NT2/D1 (cell line): ENCODE data around the gene CDK2AP2.
A peak's percentile ranks its signal among the peaks of the same experiment; 100 is the strongest.

Source experiments
- SUZ12 ChIP-seq: IDR thresholded peaks from 2 replicates; pipeline ENCODE4 v1.6.1; 2011; ENCODE audit not compliant: insufficient read length, insufficient read depth; ENCODE audit errors: extremely low read depth
- YY1 ChIP-seq: IDR thresholded peaks from 2 replicates; pipeline ENCODE4 v1.6.1; 2011; ENCODE audit not compliant: insufficient read length, insufficient read depth
- ZNF274 ChIP-seq: IDR thresholded peaks from 2 replicates; pipeline ENCODE4 v1.6.1; 2011; ENCODE audit warnings: mild to moderate bottlenecking, low read depth, low read length

DNA sequence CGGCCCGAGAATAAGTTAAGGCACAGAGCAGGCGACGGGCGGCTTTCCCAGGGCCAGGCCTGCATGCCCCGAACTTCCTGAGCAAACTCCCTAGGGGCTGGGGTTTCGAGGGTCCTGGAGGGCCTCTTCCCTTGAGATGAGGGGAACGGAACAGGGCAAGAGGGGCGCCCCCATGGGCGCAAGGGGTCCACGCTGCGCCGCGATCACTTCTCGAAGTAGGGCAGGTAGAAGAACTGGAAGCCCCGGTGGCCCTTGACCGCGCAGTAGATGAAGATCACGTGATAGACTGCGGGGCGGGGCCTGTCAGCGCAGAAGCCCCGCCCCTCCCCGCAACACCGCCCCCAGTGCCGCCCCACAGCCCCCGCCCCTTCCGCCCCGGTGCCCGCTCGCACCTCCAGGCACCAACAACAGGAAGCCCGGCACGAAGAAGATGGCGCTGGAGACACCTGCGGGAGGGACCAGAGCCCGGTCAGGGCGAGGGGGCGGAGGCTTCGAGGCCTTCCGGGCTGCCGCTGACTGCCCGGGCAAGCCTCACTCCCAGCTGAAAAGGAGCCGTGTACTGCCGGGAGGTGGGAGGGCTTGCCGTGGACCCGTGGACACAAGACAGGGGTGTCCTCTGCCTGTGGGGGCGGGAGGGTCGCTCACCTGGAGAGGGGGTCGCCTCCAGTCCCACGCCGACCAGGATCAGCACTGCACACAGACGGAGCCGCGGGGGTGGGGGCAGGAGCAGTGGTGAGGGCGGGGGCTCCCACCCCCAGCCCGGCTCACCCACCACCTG lies 43.4 kb downstream of the CDK2AP2 start:
- TF ChIP-seq YY1 (peak; percentile 39), SUZ12 (no peak), ZNF274 (no peak)
